GM19324 (cell line): ENCODE data around the gene LILRA6.
"Not testable (repeated sequence)": the region's sequence is repeated elsewhere in the genome, so short reads cannot be mapped to it uniquely, and the experiment has no call there.

Source experiments
- ATAC-seq: cut with Tn5 transposase; IDR thresholded peaks from one replicate; pipeline ENCODE4 v1.9.1; 2021; ENCODE audit warnings: mild to moderate bottlenecking, moderate library complexity; ENCODE audit not compliant: unreplicated experiment, low FRiP score

Gene LILRA6

GRCh38 chr19:54209811-54210494 is 32.6 kb downstream of the LILRA6 start:
- ATAC-seq = no peak

- no peak for ATAC-seq
These were observed 33.4 kb downstream of the LILRA6 start for GRCh38 chr19:54209058-54209810.

- ATAC-seq = no peak
These were observed 33.9 kb downstream of the LILRA6 start for GRCh38 chr19:54208784-54209057.

- peak; percentile 38 for ATAC-seq
These were observed 34.4 kb downstream of the LILRA6 start for GRCh38 chr19:54207983-54208783.

GRCh38 chr19:54207676-54207982 is 35.0 kb downstream of the LILRA6 start:
- no peak for ATAC-seq

- not testable (repeated sequence) for ATAC-seq
These were observed 35.4 kb downstream of the LILRA6 start for GRCh38 chr19:54207193-54207592.

GRCh38 chr19:54206831-54207177 is 35.8 kb downstream of the LILRA6 start:
- ATAC-seq = no peak

GRCh38 chr19:54206030-54206830 is 36.4 kb downstream of the LILRA6 start:
- ATAC-seq = no peak

- no peak for ATAC-seq
These were observed 37.7 kb downstream of the LILRA6 start for GRCh38 chr19:54204767-54205468.

- ATAC-seq = no peak
These were observed 39.4 kb downstream of the LILRA6 start for GRCh38 chr19:54203151-54203611.

GRCh38 chr19:54201980-54202379 is 40.6 kb downstream of the LILRA6 start:
- no peak for ATAC-seq

GRCh38 chr19:54201172-54201701 is 41.4 kb downstream of the LILRA6 start:
- ATAC-seq = peak; percentile 0

GRCh38 chr19:54199401-54199800 is 43.2 kb downstream of the LILRA6 start:
- ATAC-seq = no peak

GRCh38 chr19:54197121-54197520 is 45.5 kb downstream of the LILRA6 start:
- no peak for ATAC-seq

- ATAC-seq = no peak
These were observed 46.1 kb downstream of the LILRA6 start for GRCh38 chr19:54196536-54196935.

- not testable (repeated sequence) for ATAC-seq
These were observed 48.1 kb downstream of the LILRA6 start for GRCh38 chr19:54194463-54194862.

- no peak for ATAC-seq
These were observed 49.6 kb downstream of the LILRA6 start for GRCh38 chr19:54193011-54193410.

GRCh38 chr19:54191811-54192453 is 50.7 kb downstream of the LILRA6 start:
- no peak for ATAC-seq

- peak; percentile 24 for ATAC-seq
These were observed 51.4 kb downstream of the LILRA6 start, which contains the start of gene TSEN34 for GRCh38 chr19:54191011-54191810. TSS of gene TSEN34 (plus strand) at chr19:54191308. CDS start at chr19:54191365, 57 bp downstream.
